ENCODE results near the gene ROPN1B. TPM values are rescaled to one million over a fixed set of nuclear protein-coding genes. Genes with fewer than 3 reads are reported as not detected.
A peak's percentile ranks its signal among the peaks of the same experiment; 100 is the strongest.

ROPN1B gene
- total RNA-seq, 4 donors from 2014 or later = 8.6 to 27.6 (median 14.4) TPM

DNA sequence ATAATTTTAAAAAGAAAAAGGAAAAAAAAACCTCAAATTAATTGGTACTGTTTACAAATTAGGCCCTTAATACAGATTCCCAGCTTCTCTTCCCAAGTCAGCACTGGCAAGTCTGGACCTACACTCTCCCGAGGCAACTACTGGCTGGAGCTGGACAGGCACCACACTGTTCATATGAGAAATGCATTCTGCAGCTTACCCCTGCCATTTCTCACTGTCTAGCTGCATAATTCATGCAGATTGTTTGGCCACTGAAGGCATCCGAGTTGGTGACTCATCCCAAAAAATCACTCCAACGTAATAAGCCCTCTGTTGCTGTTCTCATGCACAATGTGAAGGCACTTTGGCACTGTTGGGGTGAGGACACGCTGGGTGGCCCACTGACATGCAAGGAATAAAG, 45.3 kb downstream of the ROPN1B start:
- H3K4me1 ChIP-seq = peaks cover 11% of the 10 kb centered on the region
- TF ChIP-seq, protein P1, sequence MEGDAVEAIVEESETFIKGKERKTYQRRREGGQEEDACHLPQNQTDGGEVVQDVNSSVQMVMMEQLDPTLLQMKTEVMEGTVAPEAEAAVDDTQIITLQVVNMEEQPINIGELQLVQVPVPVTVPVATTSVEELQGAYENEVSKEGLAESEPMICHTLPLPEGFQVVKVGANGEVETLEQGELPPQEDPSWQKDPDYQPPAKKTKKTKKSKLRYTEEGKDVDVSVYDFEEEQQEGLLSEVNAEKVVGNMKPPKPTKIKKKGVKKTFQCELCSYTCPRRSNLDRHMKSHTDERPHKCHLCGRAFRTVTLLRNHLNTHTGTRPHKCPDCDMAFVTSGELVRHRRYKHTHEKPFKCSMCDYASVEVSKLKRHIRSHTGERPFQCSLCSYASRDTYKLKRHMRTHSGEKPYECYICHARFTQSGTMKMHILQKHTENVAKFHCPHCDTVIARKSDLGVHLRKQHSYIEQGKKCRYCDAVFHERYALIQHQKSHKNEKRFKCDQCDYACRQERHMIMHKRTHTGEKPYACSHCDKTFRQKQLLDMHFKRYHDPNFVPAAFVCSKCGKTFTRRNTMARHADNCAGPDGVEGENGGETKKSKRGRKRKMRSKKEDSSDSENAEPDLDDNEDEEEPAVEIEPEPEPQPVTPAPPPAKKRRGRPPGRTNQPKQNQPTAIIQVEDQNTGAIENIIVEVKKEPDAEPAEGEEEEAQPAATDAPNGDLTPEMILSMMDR (IDR thresholded peaks at IDR 0.05) = no peak
- no peak for TF ChIP-seq POLR2A (IDR thresholded peaks at IDR 0.05)
- TF ChIP-seq POLR2AphosphoS5 (IDR thresholded peaks at IDR 0.05) = no peak
- TF ChIP-seq EP300 (IDR thresholded peaks at IDR 0.05) = no peak
- H3K27ac ChIP-seq = no peak overlapping the region
- H3K4me3 ChIP-seq = no peak overlapping the region
- peak in 1 of 2 donors; percentile 35 for DNase-seq (ENCODE audit: low spot score in 2 of 2)
- WGBS = 25% methylated on average over 4 of the region's 4 CpGs
- peaks cover 35% of the 10 kb centered on the region for H3K36me3 ChIP-seq
- H3K27me3 ChIP-seq = no peaks in the 10 kb centered on the region
- no peaks in the 10 kb centered on the region for H3K9me3 ChIP-seq

DNA sequence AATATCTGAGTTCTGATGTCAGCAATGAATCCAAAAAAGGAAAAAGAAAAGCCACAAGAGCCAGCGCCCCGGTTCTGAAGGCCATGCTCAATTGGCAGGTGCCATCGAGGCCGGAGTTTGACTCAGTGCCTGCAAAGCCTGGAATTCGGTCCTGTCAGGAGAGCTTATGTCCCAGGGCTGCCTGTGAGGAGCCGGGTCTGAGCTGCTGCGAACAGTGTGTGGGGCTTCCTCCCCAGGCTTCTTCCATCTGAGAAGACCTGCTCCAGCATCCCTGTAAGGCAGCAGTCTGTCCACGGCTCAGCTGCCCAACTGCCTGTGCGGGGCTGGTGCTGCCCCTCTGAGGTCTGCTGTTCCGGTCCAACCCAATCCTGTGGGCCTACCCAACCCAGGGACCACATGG, 46.1 kb downstream of the ROPN1B start:
- TF ChIP-seq, protein P1 (IDR thresholded peaks at IDR 0.05) = no peak
- TF ChIP-seq POLR2A (IDR thresholded peaks at IDR 0.05) (no peak), EP300 (IDR thresholded peaks at IDR 0.05) (no peak), POLR2AphosphoS5 (IDR thresholded peaks at IDR 0.05) (no peak)
- no peak overlapping the region for H3K4me3 ChIP-seq
- H3K27ac ChIP-seq = no peak overlapping the region
- H3K4me1 ChIP-seq = peaks cover 11% of the 10 kb centered on the region
- 83% methylated on average over 8 of the region's 10 CpGs for WGBS
- H3K9me3 ChIP-seq = no peaks in the 10 kb centered on the region
- peak in 1 of 2 donors; percentile 49 for DNase-seq (ENCODE audit: low spot score in 2 of 2)
- H3K27me3 ChIP-seq = no peaks in the 10 kb centered on the region
- peaks cover 33% of the 10 kb centered on the region for H3K36me3 ChIP-seq

DNA sequence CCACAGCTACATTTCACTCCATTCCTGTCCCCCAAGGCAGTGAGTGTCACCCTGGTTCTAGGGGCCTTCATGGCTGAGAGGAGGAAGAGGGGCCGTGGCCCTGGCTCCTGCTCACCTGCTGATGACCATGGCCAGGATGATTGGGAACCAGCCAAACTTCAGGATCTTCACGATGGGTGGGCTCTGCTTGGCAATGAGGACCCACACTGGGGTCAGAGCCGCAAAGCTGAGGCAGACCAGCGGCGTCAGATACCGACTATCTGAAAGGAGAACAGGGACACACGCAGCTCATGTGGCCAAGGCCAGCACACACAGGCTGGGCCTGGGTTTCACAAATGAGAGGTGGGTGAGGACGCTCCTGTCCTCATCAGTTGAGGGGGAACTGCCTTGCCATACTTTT, 47.6 kb downstream of the ROPN1B start:
- TF ChIP-seq POLR2AphosphoS5 (IDR thresholded peaks at IDR 0.05) (no peak), POLR2A (IDR thresholded peaks at IDR 0.05) (no peak), EP300 (IDR thresholded peaks at IDR 0.05) (no peak)
- TF ChIP-seq, protein P1 (IDR thresholded peaks at IDR 0.05) = no peak
- no peaks in the 10 kb centered on the region for H3K27me3 ChIP-seq
- DNase-seq (ENCODE audit: low spot score in 2 of 2) = peak in 1 of 2 donors; percentile 66
- no peak overlapping the region for H3K4me3 ChIP-seq
- H3K36me3 ChIP-seq = peaks cover 25% of the 10 kb centered on the region
- H3K27ac ChIP-seq = no peak overlapping the region
- 97% methylated on average over 8 of the region's 8 CpGs for WGBS
- peaks cover 11% of the 10 kb centered on the region for H3K4me1 ChIP-seq
- no peaks in the 10 kb centered on the region for H3K9me3 ChIP-seq

DNA sequence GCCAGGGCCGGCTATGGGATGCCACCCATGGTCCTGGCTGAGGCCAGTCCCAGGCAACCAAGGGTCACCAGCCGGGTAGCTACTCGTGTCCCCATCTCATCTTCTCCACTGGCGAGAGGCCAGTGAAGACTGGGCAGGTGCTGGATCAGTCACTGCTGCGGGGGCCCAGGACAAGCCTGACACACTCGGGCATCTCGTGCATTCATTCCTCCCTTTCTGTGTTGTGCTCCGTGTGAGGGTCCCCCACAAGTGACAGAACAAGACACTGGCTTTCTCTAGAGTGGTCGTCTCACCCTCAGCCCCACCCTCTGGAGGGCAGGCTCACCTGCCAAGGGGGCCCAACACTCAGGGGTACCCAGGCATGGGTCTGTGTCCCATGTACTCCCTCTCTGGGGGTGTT, 48.4 kb downstream of the ROPN1B start:
- Histone ChIP-seq H3K4me3 (no peak overlapping the region), H3K27ac (no peak overlapping the region), H3K9me3 (no peaks in the 10 kb centered on the region), H3K27me3 (no peaks in the 10 kb centered on the region), H3K4me1 (peaks cover 11% of the 10 kb centered on the region), H3K36me3 (peaks cover 24% of the 10 kb centered on the region)
- WGBS = 85% methylated on average over 7 of the region's 9 CpGs
- TF ChIP-seq EP300 (IDR thresholded peaks at IDR 0.05) = no peak
- no peak for TF ChIP-seq POLR2A (IDR thresholded peaks at IDR 0.05)
- TF ChIP-seq, protein P1 (IDR thresholded peaks at IDR 0.05) = no peak
- TF ChIP-seq POLR2AphosphoS5 (IDR thresholded peaks at IDR 0.05) = no peak
- no peak for DNase-seq (ENCODE audit: low spot score in 2 of 2)

DNA sequence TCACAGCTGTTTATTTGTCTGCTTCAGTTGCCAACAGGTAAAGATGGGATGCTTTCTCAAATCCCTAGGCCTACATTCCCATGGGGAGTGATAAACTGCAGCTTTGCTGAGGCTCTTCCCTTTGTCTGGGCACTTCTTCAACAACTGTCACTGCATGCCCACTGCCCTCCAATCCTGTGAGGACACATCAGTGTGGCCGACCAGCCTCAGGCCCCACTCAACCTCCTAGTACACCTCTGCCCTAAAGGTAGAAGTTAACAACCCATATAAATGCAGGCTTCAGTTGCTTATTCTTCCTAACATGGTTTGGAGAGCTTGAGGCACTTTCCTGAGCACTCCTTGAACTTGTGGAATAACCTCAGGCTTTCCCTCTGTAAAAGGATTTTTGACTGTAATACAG, 49.6 kb downstream of the ROPN1B start:
- no peaks in the 10 kb centered on the region for H3K27me3 ChIP-seq
- H3K36me3 ChIP-seq = peaks cover 23% of the 10 kb centered on the region
- peaks cover 11% of the 10 kb centered on the region for H3K4me1 ChIP-seq
- no peak overlapping the region for H3K27ac ChIP-seq
- no peak overlapping the region for H3K4me3 ChIP-seq
- TF ChIP-seq POLR2AphosphoS5 (IDR thresholded peaks at IDR 0.05) (no peak), POLR2A (IDR thresholded peaks at IDR 0.05) (no peak), EP300 (IDR thresholded peaks at IDR 0.05) (no peak)
- TF ChIP-seq, protein P1 (IDR thresholded peaks at IDR 0.05) = no peak
- WGBS = 89% methylated on average over 1 of the region's 1 CpG
- no peaks in the 10 kb centered on the region for H3K9me3 ChIP-seq
- DNase-seq (ENCODE audit: low spot score in 2 of 2) = no peak

Data from suprapubic skin (tissue), 4 donors.